DMS79 (cell line): Measurements from ENCODE around the gene GNRHR.

Source experiments
- DNase-seq: peaks from one replicate; lab custom pipeline; 2025; lab: John Stamatoyannopoulos, UW

Gene GNRHR

DNA sequence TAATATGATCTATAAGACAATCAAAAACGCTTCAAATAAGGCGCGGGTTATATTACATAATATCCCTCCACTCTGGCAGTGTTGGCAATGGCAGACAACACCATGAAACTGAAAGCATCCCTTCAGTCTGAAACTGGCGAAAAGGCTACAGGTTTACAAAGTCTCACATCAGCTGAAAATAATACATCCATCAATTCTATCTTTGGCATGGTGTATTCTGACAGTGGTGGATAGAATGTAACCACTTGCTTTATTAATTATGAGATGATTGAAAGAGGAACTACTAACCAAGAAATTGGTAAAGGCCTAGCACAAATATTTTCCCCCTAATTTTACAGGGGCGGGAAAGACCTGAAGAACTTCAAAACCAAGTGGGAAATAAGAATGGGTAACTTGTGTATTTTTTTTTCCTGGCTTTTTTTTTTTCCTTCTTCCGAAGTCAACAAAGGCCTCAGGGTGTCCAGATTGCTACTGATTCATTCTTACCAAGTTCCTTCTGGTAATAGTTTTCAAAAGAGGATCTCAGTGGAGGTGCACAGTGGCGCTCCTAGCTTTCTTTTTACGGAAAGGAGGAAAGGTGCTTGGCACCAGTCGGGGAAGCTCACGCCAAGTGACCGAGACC is 54.0 kb downstream of the GNRHR start:
- DNase-seq, result no peak

DNA sequence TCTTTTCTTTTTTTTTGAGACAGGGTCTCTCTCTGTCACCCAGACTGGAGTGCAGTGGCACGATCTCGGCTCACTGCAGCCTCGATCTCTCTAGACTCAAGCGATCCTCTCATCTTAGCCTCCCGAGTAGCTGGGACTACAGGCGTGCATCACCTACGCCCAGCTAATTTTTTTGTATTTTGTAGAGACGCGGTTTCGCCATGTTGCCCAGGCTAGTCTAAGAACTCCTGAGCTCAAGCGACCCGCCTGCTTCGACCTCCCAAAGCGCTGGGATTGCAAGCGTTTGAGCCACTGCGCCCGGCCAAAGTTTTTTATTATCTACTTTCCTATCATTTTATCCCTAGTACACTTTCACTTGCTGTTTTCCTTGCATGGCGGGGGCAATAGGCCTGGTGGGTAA is 54.6 kb downstream of the GNRHR start:
- DNase-seq, result no peak

DNA sequence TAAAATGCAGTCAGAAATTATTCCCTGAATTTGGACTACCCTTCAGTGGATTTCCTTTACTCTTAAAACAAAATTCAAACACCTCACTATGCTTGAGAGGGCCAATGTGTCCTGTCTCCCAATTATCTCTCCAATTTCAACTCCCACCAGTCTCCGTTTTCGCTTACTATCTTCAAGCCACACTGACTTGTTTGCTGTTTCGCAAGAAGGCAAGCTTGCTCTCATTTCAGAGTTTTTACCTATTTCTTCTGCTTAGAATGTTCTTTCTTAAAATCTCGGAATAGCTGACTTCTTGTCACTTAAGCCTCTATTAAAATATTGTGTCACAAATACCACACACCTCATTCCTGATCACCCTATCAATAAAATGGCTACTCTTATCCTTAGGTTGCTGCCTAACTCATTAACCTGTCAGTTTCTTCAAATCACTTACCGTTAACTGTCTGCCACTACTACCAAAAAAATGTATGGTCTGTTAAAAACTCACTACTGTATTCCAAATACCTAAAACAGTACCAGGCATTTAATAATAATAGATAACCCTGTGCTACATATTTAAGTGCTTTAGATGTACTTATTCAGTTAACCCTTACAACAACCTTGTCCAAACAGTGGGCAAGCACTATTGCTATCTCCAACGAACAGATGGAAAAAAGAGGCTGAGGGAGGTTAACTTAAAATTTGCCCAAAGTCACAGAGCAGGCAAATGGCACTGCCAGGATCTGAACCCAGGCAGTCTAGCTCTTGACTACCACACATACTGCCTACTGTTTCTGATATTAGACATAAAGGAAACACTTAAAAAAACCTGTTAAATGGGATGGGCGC is 56.1 kb downstream of the GNRHR start:
- no peak for DNase-seq

DNA sequence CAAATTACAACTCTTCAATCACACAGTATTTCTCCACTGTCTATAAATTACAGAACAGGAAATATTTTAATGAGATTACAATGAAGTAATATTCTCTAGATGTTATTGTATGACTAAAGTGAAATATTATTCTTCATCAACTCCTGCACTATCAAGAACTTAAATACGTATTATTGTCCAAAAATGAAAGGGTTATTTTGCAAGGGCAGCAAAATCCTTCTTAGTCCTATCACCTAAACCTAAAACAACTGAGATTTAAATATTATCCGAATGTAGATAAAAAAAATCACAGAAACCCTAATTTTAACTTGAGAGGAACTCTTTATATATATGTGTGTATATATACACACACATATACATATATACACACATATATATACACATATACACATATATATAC is 58.1 kb downstream of the GNRHR start:
- no peak for DNase-seq

DNA sequence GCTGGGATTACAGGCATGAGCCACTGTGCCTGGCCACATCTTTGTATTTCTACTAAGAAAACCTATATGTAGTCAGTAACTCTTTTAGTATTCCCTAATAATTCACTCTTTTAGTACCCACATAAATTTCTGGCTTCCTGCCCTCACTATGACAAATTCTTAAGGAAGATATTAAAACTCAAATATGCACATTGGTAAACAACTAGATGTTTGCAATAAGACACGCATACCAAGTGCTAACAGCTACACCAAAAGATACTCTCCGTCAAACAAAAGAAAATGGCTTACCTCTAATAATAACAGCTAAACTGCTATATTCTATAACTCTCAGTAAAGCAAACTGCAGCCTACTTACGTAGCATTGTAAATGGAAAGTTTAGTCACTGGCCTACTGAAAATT is 59.5 kb downstream of the GNRHR start:
- no peak for DNase-seq

DNA sequence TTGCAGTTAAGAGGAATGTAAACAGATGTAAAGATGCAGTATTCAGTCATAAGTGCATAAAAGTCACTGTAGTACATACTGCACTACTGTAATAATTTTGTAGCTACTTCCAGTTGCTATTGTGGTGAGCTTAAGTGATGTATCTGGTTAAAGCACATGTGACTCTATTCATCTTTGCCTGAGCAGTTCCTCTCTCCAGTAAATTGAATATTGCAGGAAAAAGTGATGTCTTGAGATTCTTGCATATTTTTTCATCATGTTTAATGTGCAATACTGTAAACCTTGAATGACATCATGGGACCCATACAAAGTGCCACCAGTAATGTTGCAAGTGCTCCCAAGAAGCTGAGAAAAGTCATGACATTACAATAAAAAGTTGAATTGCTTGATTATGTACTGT is 62.9 kb downstream of the GNRHR start:
- no peak for DNase-seq
